Effector memory CD4-positive, alpha-beta T cell (primary cell): ENCODE results near the gene GRM1.

Experiments
- DNase-seq, 3 donors: peaks; one replicate each; pipeline ENCODE4 v3.0.0-alpha.2; 2020
- H3K27ac ChIP-seq: 2 replicates; pipeline ENCODE4 v1.7.0; 2013; ENCODE audit warnings: mild to moderate bottlenecking, low read length, moderate library complexity; ENCODE audit not compliant: insufficient read depth, poor library complexity, severe bottlenecking
- H3K27me3 ChIP-seq: replicated peaks from 2 replicates; pipeline ENCODE4 v1.7.0; 2013; ENCODE audit warnings: mild to moderate bottlenecking, low read length; ENCODE audit not compliant: insufficient read depth, control insufficient read depth, poor library complexity, severe bottlenecking
- H3K36me3 ChIP-seq: 2 replicates; pipeline ENCODE4 v1.7.0; 2013; ENCODE audit warnings: mild to moderate bottlenecking, low read length, moderate library complexity; ENCODE audit not compliant: control insufficient read depth, insufficient read depth
- H3K4me1 ChIP-seq: 2 replicates; pipeline ENCODE4 v1.7.0; 2013; ENCODE audit warnings: low read length, mild to moderate bottlenecking; ENCODE audit not compliant: control insufficient read depth, insufficient read depth, poor library complexity, severe bottlenecking
- H3K4me3 ChIP-seq: 2 replicates; pipeline ENCODE4 v1.7.0; 2013; ENCODE audit warnings: low read length, low read depth, mild to moderate bottlenecking; ENCODE audit not compliant: insufficient read depth, poor library complexity, severe bottlenecking
- H3K9me3 ChIP-seq: 2 replicates; pipeline ENCODE4 v1.7.0; 2013; ENCODE audit warnings: mild to moderate bottlenecking, low read length, moderate library complexity; ENCODE audit not compliant: control insufficient read depth
- total RNA-seq, 3 donors: gene quantifications; one replicate each; lab custom pipeline; 2026; lab: John Stamatoyannopoulos, UW

The GRM1 gene
- total RNA-seq = 0 to 0.17 (median 0) reads per million in 3 donors

GRCh38 chr6:146028851-146029572 lies at the start of gene GRM1:
GRM1 (plus strand) TSS chr6:146029062; CDS start chr6:146029518, 456 bp downstream.
- Histone ChIP-seq H3K4me3 (no peak within 1 kb of the TSS), H3K27ac (no peak within 1 kb of the TSS), H3K36me3 (no peaks in the 10 kb centered on the region), H3K9me3 (no peaks in the 10 kb centered on the region), H3K4me1 (no peaks in the 10 kb centered on the region), H3K27me3 (peaks cover 13% of the 10 kb centered on the region)
- no peak for DNase-seq

- no peak overlapping the region for H3K27ac ChIP-seq
- no peaks in the 10 kb centered on the region for H3K9me3 ChIP-seq
- H3K4me1 ChIP-seq = no peaks in the 10 kb centered on the region
- H3K4me3 ChIP-seq = no peak overlapping the region
- DNase-seq = no peak
- no peaks in the 10 kb centered on the region for H3K36me3 ChIP-seq
- H3K27me3 ChIP-seq = no peaks in the 10 kb centered on the region
Observed at GRCh38 chr6:146009338-146009737, 19.5 kb upstream of the GRM1 start.

GRCh38 chr6:146014233-146014632 lies 14.6 kb upstream of the GRM1 start:
- Histone ChIP-seq H3K27ac (no peak overlapping the region), H3K27me3 (no peaks in the 10 kb centered on the region), H3K9me3 (no peaks in the 10 kb centered on the region), H3K4me1 (no peaks in the 10 kb centered on the region), H3K4me3 (no peak overlapping the region), H3K36me3 (no peaks in the 10 kb centered on the region)
- DNase-seq = no peak

GRCh38 chr6:146017672-146018071 lies 11.2 kb upstream of the GRM1 start:
- DNase-seq = no peak

GRCh38 chr6:146026873-146027272 lies 2.0 kb upstream of the GRM1 start:
- Histone ChIP-seq H3K36me3 (no peaks in the 10 kb centered on the region), H3K27ac (no peak overlapping the region), H3K4me1 (no peaks in the 10 kb centered on the region), H3K27me3 (peaks cover 13% of the 10 kb centered on the region), H3K4me3 (no peak overlapping the region), H3K9me3 (no peaks in the 10 kb centered on the region)
- no peak for DNase-seq

More at GRCh38 chr6:146017672-146018071, 11.2 kb upstream of the GRM1 start:
- no peak overlapping the region for H3K4me3 ChIP-seq
- no peaks in the 10 kb centered on the region for H3K36me3 ChIP-seq
- H3K27ac ChIP-seq = no peak overlapping the region
- H3K4me1 ChIP-seq = no peaks in the 10 kb centered on the region
- H3K27me3 ChIP-seq = no peaks in the 10 kb centered on the region
- H3K9me3 ChIP-seq = no peaks in the 10 kb centered on the region

- no peak overlapping the region for H3K27ac ChIP-seq
- H3K36me3 ChIP-seq = no peaks in the 10 kb centered on the region
- no peaks in the 10 kb centered on the region for H3K4me1 ChIP-seq
- peaks cover 13% of the 10 kb centered on the region for H3K27me3 ChIP-seq
- no peak overlapping the region for H3K4me3 ChIP-seq
- no peaks in the 10 kb centered on the region for H3K9me3 ChIP-seq
- DNase-seq = no peak
Observed at GRCh38 chr6:146027586-146028251, 1.1 kb upstream of the GRM1 start.

GRCh38 chr6:146028252-146028795 lies 538 bp upstream of the GRM1 start:
- H3K27me3 ChIP-seq = peaks cover 13% of the 10 kb centered on the region
- DNase-seq = no peak

GRCh38 chr6:146029573-146030184 lies 817 bp downstream of the GRM1 start:
- Histone ChIP-seq H3K27me3 (peaks cover 13% of the 10 kb centered on the region), H3K36me3 (no peaks in the 10 kb centered on the region), H3K27ac (no peak overlapping the region), H3K4me1 (no peaks in the 10 kb centered on the region), H3K4me3 (no peak overlapping the region), H3K9me3 (no peaks in the 10 kb centered on the region)
- no peak for DNase-seq

More at GRCh38 chr6:146028252-146028795, 538 bp upstream of the GRM1 start:
- no peak overlapping the region for H3K4me3 ChIP-seq
- H3K4me1 ChIP-seq = no peaks in the 10 kb centered on the region
- no peaks in the 10 kb centered on the region for H3K9me3 ChIP-seq
- no peaks in the 10 kb centered on the region for H3K36me3 ChIP-seq
- H3K27ac ChIP-seq = no peak overlapping the region

GRCh38 chr6:146032387-146032786 lies 3.5 kb downstream of the GRM1 start:
- no peak for DNase-seq
- Histone ChIP-seq H3K27ac (no peak overlapping the region), H3K4me1 (no peaks in the 10 kb centered on the region), H3K9me3 (no peaks in the 10 kb centered on the region), H3K27me3 (peaks cover 13% of the 10 kb centered on the region), H3K36me3 (no peaks in the 10 kb centered on the region), H3K4me3 (no peak overlapping the region)

- Histone ChIP-seq H3K4me3 (no peak overlapping the region), H3K4me1 (no peaks in the 10 kb centered on the region), H3K9me3 (no peaks in the 10 kb centered on the region), H3K27me3 (no peaks in the 10 kb centered on the region), H3K27ac (no peak overlapping the region), H3K36me3 (no peaks in the 10 kb centered on the region)
- no peak for DNase-seq
Observed at GRCh38 chr6:146040360-146040759, 11.5 kb downstream of the GRM1 start.
